Measurements from ENCODE around the gene NR2F1-AS1.

Gene NR2F1-AS1

GRCh38 chr5:93572101-93572607 lies 8.9 kb downstream of the NR2F1-AS1 start:
- H3K27ac ChIP-seq = no peak overlapping the region

DNA sequence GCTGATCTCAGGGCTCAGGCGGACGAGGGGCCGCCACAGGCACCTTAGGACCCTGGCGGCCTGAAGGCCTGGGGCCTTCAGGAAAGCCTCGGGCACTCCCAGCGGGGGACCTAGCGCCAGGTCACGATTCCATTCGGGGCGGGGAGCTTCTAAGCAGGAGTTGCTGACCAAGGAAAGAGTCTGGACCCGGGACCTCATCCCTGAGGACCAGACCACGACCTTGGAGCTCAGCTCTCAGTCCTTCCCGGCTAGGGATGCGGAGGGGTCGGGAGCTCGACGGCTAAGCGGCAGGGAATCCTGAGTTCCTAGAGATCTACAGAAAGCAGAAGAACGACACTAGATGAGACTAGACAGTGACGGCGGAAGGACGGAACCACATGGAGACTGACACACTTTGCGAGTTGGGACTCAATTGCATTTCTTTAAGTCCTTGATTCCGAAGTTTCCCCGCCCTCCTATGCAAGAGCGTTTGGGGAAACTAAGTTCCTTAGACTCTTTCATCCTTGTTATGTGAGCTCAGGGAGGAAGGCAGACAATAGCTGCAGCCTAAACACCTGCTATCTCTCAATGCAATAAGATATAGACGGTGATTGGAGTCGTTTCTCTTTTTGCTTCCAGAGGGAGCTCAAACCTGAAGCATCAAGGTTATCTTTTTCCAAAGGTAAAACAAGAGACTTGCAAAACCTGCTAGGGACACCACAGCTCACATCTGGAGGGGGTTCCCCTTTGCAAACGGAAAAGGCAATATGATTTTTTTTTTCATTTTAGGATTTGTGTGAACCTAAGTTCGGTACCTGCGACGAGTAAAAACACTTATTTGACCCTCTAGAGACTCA lies 9.7 kb downstream of the NR2F1-AS1 start:
- Histone ChIP-seq H3K4me3 (ENCODE audit: low read depth, low read length) (no peak overlapping the region), H3K36me3 (ENCODE audit: control insufficient read depth, insufficient read depth, low read length) (no peaks in the 10 kb centered on the region), H3K9me3 (ENCODE audit: control insufficient read depth, low read length) (no peaks in the 10 kb centered on the region), H3K27me3 (ENCODE audit: control insufficient read depth, insufficient read depth, low read length) (peaks cover 5% of the 10 kb centered on the region), H3K79me2 (no peaks in the 10 kb centered on the region), H3K4me2 (ENCODE audit: low read length) (no peak overlapping the region), H3K27ac (no peak overlapping the region), H3K4me1 (no peaks in the 10 kb centered on the region), H2AFZ (no peak overlapping the region), H3K9ac (no peak overlapping the region)
- TF ChIP-seq, protein P1, sequence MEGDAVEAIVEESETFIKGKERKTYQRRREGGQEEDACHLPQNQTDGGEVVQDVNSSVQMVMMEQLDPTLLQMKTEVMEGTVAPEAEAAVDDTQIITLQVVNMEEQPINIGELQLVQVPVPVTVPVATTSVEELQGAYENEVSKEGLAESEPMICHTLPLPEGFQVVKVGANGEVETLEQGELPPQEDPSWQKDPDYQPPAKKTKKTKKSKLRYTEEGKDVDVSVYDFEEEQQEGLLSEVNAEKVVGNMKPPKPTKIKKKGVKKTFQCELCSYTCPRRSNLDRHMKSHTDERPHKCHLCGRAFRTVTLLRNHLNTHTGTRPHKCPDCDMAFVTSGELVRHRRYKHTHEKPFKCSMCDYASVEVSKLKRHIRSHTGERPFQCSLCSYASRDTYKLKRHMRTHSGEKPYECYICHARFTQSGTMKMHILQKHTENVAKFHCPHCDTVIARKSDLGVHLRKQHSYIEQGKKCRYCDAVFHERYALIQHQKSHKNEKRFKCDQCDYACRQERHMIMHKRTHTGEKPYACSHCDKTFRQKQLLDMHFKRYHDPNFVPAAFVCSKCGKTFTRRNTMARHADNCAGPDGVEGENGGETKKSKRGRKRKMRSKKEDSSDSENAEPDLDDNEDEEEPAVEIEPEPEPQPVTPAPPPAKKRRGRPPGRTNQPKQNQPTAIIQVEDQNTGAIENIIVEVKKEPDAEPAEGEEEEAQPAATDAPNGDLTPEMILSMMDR (IDR thresholded peaks at IDR 0.05) = no peak

More at GRCh38 chr5:93572101-93572607, 8.9 kb downstream of the NR2F1-AS1 start:
- TF ChIP-seq, protein P1 (IDR thresholded peaks at IDR 0.05) = no peak
- Histone ChIP-seq H3K4me1 (no peaks in the 10 kb centered on the region), H3K36me3 (ENCODE audit: control insufficient read depth, insufficient read depth, low read length) (no peaks in the 10 kb centered on the region), H3K9ac (no peak overlapping the region), H3K4me2 (ENCODE audit: low read length) (no peak overlapping the region), H3K4me3 (ENCODE audit: low read depth, low read length) (no peak overlapping the region), H3K27me3 (ENCODE audit: control insufficient read depth, insufficient read depth, low read length) (peaks cover 7% of the 10 kb centered on the region), H2AFZ (no peak overlapping the region), H3K79me2 (no peaks in the 10 kb centered on the region), H3K9me3 (ENCODE audit: control insufficient read depth, low read length) (no peaks in the 10 kb centered on the region)

- peak overlapping the region; percentile 39 for H2AFZ ChIP-seq
- no peaks in the 10 kb centered on the region for H3K9me3 ChIP-seq (ENCODE audit: control insufficient read depth, low read length)
- no peak overlapping the region for H3K27ac ChIP-seq
- peak overlapping the region; percentile 24 for H3K4me2 ChIP-seq (ENCODE audit: low read length)
- H3K27me3 ChIP-seq (ENCODE audit: control insufficient read depth, insufficient read depth, low read length) = peaks cover 5% of the 10 kb centered on the region
- H3K9ac ChIP-seq = no peak overlapping the region
- no peak overlapping the region for H3K4me3 ChIP-seq (ENCODE audit: low read depth, low read length)
- H3K36me3 ChIP-seq (ENCODE audit: control insufficient read depth, insufficient read depth, low read length) = no peaks in the 10 kb centered on the region
- TF ChIP-seq, protein P1 (IDR thresholded peaks at IDR 0.05) = no peak
- no peaks in the 10 kb centered on the region for H3K4me1 ChIP-seq
- H3K79me2 ChIP-seq = no peaks in the 10 kb centered on the region
Observed at GRCh38 chr5:93570294-93571113, 10.5 kb downstream of the NR2F1-AS1 start.

GRCh38 chr5:93569300-93570160 lies 11.5 kb downstream of the NR2F1-AS1 start:
- H3K4me1 ChIP-seq = no peaks in the 10 kb centered on the region
- no peak overlapping the region for H3K4me2 ChIP-seq (ENCODE audit: low read length)
- TF ChIP-seq, protein P1 (IDR thresholded peaks at IDR 0.05) = no peak
- H3K36me3 ChIP-seq (ENCODE audit: control insufficient read depth, insufficient read depth, low read length) = no peaks in the 10 kb centered on the region
- H3K27ac ChIP-seq = no peak overlapping the region
- no peaks in the 10 kb centered on the region for H3K79me2 ChIP-seq
- peaks cover 5% of the 10 kb centered on the region for H3K27me3 ChIP-seq (ENCODE audit: control insufficient read depth, insufficient read depth, low read length)
- no peak overlapping the region for H3K9ac ChIP-seq
- H3K4me3 ChIP-seq (ENCODE audit: low read depth, low read length) = no peak overlapping the region
- peaks cover 3% of the 10 kb centered on the region for H3K9me3 ChIP-seq (ENCODE audit: control insufficient read depth, low read length)
- no peak overlapping the region for H2AFZ ChIP-seq
